ENCODE measurements around the gene OR51V1. TPM values are rescaled to one million over a fixed set of nuclear protein-coding genes. Genes with fewer than 3 reads are reported as not detected.

The OR51V1 gene
- total RNA-seq, 1 experiment from 2014 or later, result not detected

GRCh38 chr11:5192738-5193137 lies 7.7 kb downstream of the OR51V1 start:
- CTCF ChIA-PET, result no interaction called here
- no peaks in the 10 kb centered on the region for H3K4me1 Mint-ChIP-seq (ENCODE audit: low read depth, unreplicated experiment)
- no TSS peak for BruUV-seq (replicated peaks)
- no peak overlapping the region for H3K4me3 Mint-ChIP-seq (ENCODE audit: low read depth, unreplicated experiment)
- H3K36me3 Mint-ChIP-seq (ENCODE audit: insufficient read depth, unreplicated experiment), result no peaks in the 10 kb centered on the region
- H3K27ac Mint-ChIP-seq (ENCODE audit: unreplicated experiment), result no peak overlapping the region
- no peak for TF ChIP-seq CTCF (IDR thresholded peaks at IDR 0.05; ENCODE audit: unreplicated experiment)
- no peaks in the 10 kb centered on the region for H3K27me3 Mint-ChIP-seq (ENCODE audit: unreplicated experiment)
- peaks cover 4% of the 10 kb centered on the region for H3K9me3 Mint-ChIP-seq (ENCODE audit: low read depth, unreplicated experiment)
- DNase-seq, result no peak
- intact Hi-C loops (cut with micrococcal nuclease; ENCODE audit: unreplicated experiment), result no loop called here

- Mint-ChIP-seq H3K27ac (ENCODE audit: unreplicated experiment) (no peak overlapping the region), H3K9me3 (ENCODE audit: low read depth, unreplicated experiment) (peaks cover 4% of the 10 kb centered on the region), H3K4me1 (ENCODE audit: low read depth, unreplicated experiment) (no peaks in the 10 kb centered on the region), H3K27me3 (ENCODE audit: unreplicated experiment) (no peaks in the 10 kb centered on the region), H3K4me3 (ENCODE audit: low read depth, unreplicated experiment) (no peak overlapping the region), H3K36me3 (ENCODE audit: insufficient read depth, unreplicated experiment) (no peaks in the 10 kb centered on the region)
- DNase-seq, result no peak
- no TSS peak for BruUV-seq (replicated peaks)
- no peak for TF ChIP-seq CTCF (IDR thresholded peaks at IDR 0.05; ENCODE audit: unreplicated experiment)
- CTCF ChIA-PET, result no interaction called here
- intact Hi-C loops (cut with micrococcal nuclease; ENCODE audit: unreplicated experiment), result no loop called here
Measured at GRCh38 chr11:5188201-5188600, 12.3 kb downstream of the OR51V1 start.

GRCh38 chr11:5178046-5178837 lies 22.2 kb downstream of the OR51V1 start:
- intact Hi-C loops (cut with micrococcal nuclease; ENCODE audit: unreplicated experiment), result no loop called here
- no peaks in the 10 kb centered on the region for H3K4me1 Mint-ChIP-seq (ENCODE audit: low read depth, unreplicated experiment)
- H3K36me3 Mint-ChIP-seq (ENCODE audit: insufficient read depth, unreplicated experiment), result no peaks in the 10 kb centered on the region
- no peaks in the 10 kb centered on the region for H3K27me3 Mint-ChIP-seq (ENCODE audit: unreplicated experiment)
- DNase-seq, result no peak
- TF ChIP-seq CTCF (IDR thresholded peaks at IDR 0.05; ENCODE audit: unreplicated experiment), result no peak
- no peak overlapping the region for H3K4me3 Mint-ChIP-seq (ENCODE audit: low read depth, unreplicated experiment)
- no TSS peak for BruUV-seq (replicated peaks)
- CTCF ChIA-PET, result no interaction called here
- H3K9me3 Mint-ChIP-seq (ENCODE audit: low read depth, unreplicated experiment), result peaks cover 7% of the 10 kb centered on the region
- no peak overlapping the region for H3K27ac Mint-ChIP-seq (ENCODE audit: unreplicated experiment)

GRCh38 chr11:5174934-5175333 lies 25.5 kb downstream of the OR51V1 start:
- no peak overlapping the region for H3K27ac Mint-ChIP-seq (ENCODE audit: unreplicated experiment)
- intact Hi-C loops (cut with micrococcal nuclease; ENCODE audit: unreplicated experiment), result no loop called here

More at GRCh38 chr11:5174934-5175333, 25.5 kb downstream of the OR51V1 start:
- peaks cover 8% of the 10 kb centered on the region for H3K27me3 Mint-ChIP-seq (ENCODE audit: unreplicated experiment)
- no peak overlapping the region for H3K4me3 Mint-ChIP-seq (ENCODE audit: low read depth, unreplicated experiment)
- CTCF ChIA-PET, result no interaction called here
- peaks cover 8% of the 10 kb centered on the region for H3K9me3 Mint-ChIP-seq (ENCODE audit: low read depth, unreplicated experiment)
- no peaks in the 10 kb centered on the region for H3K36me3 Mint-ChIP-seq (ENCODE audit: insufficient read depth, unreplicated experiment)
- DNase-seq, result no peak
- BruUV-seq (replicated peaks), result no TSS peak
- H3K4me1 Mint-ChIP-seq (ENCODE audit: low read depth, unreplicated experiment), result no peaks in the 10 kb centered on the region
- TF ChIP-seq CTCF (IDR thresholded peaks at IDR 0.05; ENCODE audit: unreplicated experiment), result no peak
